Lung (tissue), 12 donors: ENCODE measurements around the gene FLRT1. TPM values are rescaled to one million over a fixed set of nuclear protein-coding genes. Genes with fewer than 3 reads are reported as not detected.

ENCODE experiments used
- ATAC-seq: fragments of 200-7000 bp; cut with Tn5 transposase; one replicate; pipeline ENCODE4 v1.9.1; 2020; ENCODE audit warnings: moderate number of reproducible peaks; ENCODE audit not compliant: insufficient read depth, low FRiP score
- DNase-seq, 3 donors: peaks; one replicate each; pipeline ENCODE4 v3.0.0-alpha.2; 2013 to 2017
- H3K27ac ChIP-seq, 2 donors: one replicate each; pipeline ENCODE4 v1.5.1; 2013; ENCODE audit warnings: mild to moderate bottlenecking in 2 of 2, moderate library complexity in 2 of 2, control low read depth in 1 of 2, inconsistent platforms in 1 of 2, low read depth in 1 of 2, low read length in 1 of 2
- H3K27me3 ChIP-seq, 3 donors: one replicate each; pipeline ENCODE4 v1.5.1; 2013; ENCODE audit warnings: low read length in 2 of 3; ENCODE audit not compliant: control insufficient read depth in 3 of 3, insufficient read depth in 3 of 3
- H3K36me3 ChIP-seq, 4 donors: one replicate each; pipeline ENCODE4 v1.5.1; 2013; ENCODE audit warnings: low read length in 4 of 4, mild to moderate bottlenecking in 1 of 4, moderate library complexity in 1 of 4; ENCODE audit not compliant: control insufficient read depth in 4 of 4, insufficient read depth in 4 of 4
- H3K4me1 ChIP-seq, 5 donors: one replicate each; pipeline ENCODE4 v1.5.1; 2013; ENCODE audit warnings: low read length in 5 of 5, mild to moderate bottlenecking in 2 of 5, moderate library complexity in 1 of 5; ENCODE audit not compliant: control insufficient read depth in 5 of 5, insufficient read depth in 5 of 5
- H3K4me3 ChIP-seq: one replicate; pipeline ENCODE4 v1.5.1; 2013; ENCODE audit warnings: mild to moderate bottlenecking, control low read depth, moderate library complexity
- H3K9ac ChIP-seq, 2 donors: one replicate each; pipeline ENCODE4 v1.5.1; 2013; ENCODE audit warnings: low read length in 2 of 2, control low read depth in 1 of 2; ENCODE audit not compliant: insufficient read depth in 1 of 2
- H3K9me3 ChIP-seq, 4 donors: one replicate each; pipeline ENCODE4 v1.5.1; 2013; ENCODE audit warnings: low read length in 3 of 4, mild to moderate bottlenecking in 1 of 4, moderate library complexity in 1 of 4; ENCODE audit not compliant: control insufficient read depth in 4 of 4, insufficient read depth in 3 of 4
- WGBS, 2 donors: extraction: QIAGEN DNeasy Blood & Tissue Kit; methylation state at CpG; one replicate each; pipeline ENCODE4 v1.1.7; 2013; 5-methylcytosine and 5-hydroxymethylcytosine counted together
- polyA plus RNA-seq, 2 donors: library from polyadenylated mRNA; stranded (reverse); fragments of 200-250 nt; gene quantifications; one replicate each; pipeline ENCODE4 v1.2.1, GENCODE V29; 2013
- total RNA-seq, 2 donors: library from RNA; depleted of rRNA in 1 of 2; stranded (reverse); fragments of >200 nt in 1 of 2; gene quantifications; one replicate each; pipeline ENCODE4 v1.2.1, GENCODE V29; 2014 to 2021
- TF ChIP-seq, protein P1 (sequence below): IDR thresholded peaks from 2 replicates; pipeline ENCODE4 v1.5.1; 2012; ENCODE audit warnings: mild to moderate bottlenecking; ENCODE audit errors: control extremely low read depth, extremely low read depth
- donor health status: control.
- donor health status: control.
- donor health status: Bipolar disorder and iron deficiency.
- donor health status: healthy.
- donor health status: DM: yes; HTN: yes; CAD: no.

Gene FLRT1
- total and polyA plus RNA-seq, 4 donors: 0.02 to 0.34 (median 0.12) TPM

DNA sequence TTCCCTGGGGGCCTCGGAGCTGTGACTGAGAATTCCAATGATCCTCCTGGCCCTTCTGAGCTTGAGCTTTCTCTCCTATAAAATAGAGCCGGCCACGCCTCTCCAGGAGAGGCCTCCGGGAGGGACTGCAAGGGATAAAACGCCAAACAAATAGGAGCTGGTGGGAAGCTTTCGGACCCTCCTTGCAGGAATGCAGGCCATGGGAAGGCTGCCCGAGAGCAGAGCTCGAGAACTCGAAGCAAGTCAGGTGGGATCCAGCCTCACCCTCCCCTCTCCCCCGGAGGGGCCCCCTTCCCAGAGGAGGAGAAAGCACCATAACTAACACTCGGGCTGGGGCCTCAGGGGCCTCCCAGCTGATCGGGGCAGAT, 34.6 kb downstream of the FLRT1 start:
- Histone ChIP-seq H3K4me3 (no peak overlapping the region), H3K9me3 (no peaks in the 10 kb centered on the region), H3K4me1 (peaks cover 0 to 26% (median 0%) of the 10 kb centered on the region in 5 donors), H3K9ac (no peak overlapping the region), H3K27me3 (no peaks in the 10 kb centered on the region), H3K36me3 (no peaks in the 10 kb centered on the region), H3K27ac (no peak overlapping the region)
- DNase-seq (no peak), ATAC-seq (no peak)
- TF ChIP-seq, protein P1, sequence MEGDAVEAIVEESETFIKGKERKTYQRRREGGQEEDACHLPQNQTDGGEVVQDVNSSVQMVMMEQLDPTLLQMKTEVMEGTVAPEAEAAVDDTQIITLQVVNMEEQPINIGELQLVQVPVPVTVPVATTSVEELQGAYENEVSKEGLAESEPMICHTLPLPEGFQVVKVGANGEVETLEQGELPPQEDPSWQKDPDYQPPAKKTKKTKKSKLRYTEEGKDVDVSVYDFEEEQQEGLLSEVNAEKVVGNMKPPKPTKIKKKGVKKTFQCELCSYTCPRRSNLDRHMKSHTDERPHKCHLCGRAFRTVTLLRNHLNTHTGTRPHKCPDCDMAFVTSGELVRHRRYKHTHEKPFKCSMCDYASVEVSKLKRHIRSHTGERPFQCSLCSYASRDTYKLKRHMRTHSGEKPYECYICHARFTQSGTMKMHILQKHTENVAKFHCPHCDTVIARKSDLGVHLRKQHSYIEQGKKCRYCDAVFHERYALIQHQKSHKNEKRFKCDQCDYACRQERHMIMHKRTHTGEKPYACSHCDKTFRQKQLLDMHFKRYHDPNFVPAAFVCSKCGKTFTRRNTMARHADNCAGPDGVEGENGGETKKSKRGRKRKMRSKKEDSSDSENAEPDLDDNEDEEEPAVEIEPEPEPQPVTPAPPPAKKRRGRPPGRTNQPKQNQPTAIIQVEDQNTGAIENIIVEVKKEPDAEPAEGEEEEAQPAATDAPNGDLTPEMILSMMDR: no peak
- 79 to 83% methylated on average over 12 of the region's 12 CpGs for WGBS, 2 donors

DNA sequence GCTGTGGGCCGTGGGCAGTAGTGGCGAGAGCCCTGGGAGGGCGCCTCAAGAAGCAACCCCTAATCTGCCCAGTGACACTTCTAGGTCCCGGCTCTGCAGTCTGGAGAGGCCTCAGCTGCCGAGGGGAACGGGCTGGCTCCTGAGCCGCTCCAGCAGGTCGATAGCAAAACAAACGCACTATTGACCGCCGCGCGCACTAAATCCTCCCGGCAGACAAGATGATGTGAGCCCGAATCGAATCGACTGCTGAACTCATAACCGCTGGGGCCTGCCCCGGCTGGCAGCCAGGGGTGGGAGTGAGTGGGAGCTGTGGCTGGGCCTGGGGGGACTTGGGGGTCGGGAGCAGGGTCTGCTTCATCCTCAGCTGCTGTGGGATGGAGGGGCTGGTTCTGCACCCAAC, 36.1 kb downstream of the FLRT1 start:
- 83 to 84% methylated on average over 20 of the region's 20 CpGs for WGBS, 2 donors
- H3K4me1 ChIP-seq: peaks cover 0 to 26% (median 0%) of the 10 kb centered on the region in 5 donors
- no peaks in the 10 kb centered on the region for H3K36me3 ChIP-seq
- no peak overlapping the region for H3K4me3 ChIP-seq
- TF ChIP-seq, protein P1: no peak
- ATAC-seq (no peak), DNase-seq (peak in 1 of 3 donors; percentile 53)
- no peaks in the 10 kb centered on the region for H3K9me3 ChIP-seq
- H3K27me3 ChIP-seq: no peaks in the 10 kb centered on the region
- H3K27ac ChIP-seq: no peak overlapping the region
- no peak overlapping the region for H3K9ac ChIP-seq

DNA sequence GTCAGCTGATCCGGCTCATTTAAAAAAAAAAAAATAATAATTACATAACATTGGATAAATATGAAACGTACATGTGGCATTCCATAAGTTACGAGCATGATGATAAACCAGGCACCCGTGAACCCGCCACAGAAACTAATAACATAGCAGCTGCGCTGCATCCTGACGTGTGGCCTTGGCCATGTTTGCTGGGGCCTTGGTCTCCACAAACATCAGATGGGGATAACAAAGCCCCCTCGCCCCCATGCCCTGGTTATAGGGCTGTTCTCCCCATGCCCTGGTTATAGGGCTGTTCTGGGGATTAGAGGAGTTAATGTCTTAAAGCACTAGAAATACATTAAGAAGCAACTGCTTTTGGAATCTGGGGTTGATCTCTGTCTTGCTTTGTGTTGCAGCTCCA, 36.7 kb downstream of the FLRT1 start:
- H3K9ac ChIP-seq: no peak overlapping the region

More for the DNA sequence above, 36.7 kb downstream of the FLRT1 start:
- Histone ChIP-seq H3K27me3 (no peaks in the 10 kb centered on the region), H3K4me3 (no peak overlapping the region), H3K4me1 (peaks cover 0 to 26% (median 0%) of the 10 kb centered on the region in 5 donors), H3K36me3 (no peaks in the 10 kb centered on the region), H3K9me3 (no peaks in the 10 kb centered on the region), H3K27ac (no peak overlapping the region)
- DNase-seq (no peak), ATAC-seq (no peak)
- TF ChIP-seq, protein P1: no peak
- 92% methylated on average over 8 of the region's 8 CpGs for WGBS, 2 donors
